ENCODE measurements around the gene LRRC56. TPM values are rescaled to one million over a fixed set of nuclear protein-coding genes. Genes with fewer than 3 reads are reported as not detected.

Gene LRRC56
- total and polyA plus RNA-seq, 2 of the 13 experiments (the other 11 are each of a cell fraction or from before 2014, with no cell fraction given): 0.11 to 0.29 TPM

DNA sequence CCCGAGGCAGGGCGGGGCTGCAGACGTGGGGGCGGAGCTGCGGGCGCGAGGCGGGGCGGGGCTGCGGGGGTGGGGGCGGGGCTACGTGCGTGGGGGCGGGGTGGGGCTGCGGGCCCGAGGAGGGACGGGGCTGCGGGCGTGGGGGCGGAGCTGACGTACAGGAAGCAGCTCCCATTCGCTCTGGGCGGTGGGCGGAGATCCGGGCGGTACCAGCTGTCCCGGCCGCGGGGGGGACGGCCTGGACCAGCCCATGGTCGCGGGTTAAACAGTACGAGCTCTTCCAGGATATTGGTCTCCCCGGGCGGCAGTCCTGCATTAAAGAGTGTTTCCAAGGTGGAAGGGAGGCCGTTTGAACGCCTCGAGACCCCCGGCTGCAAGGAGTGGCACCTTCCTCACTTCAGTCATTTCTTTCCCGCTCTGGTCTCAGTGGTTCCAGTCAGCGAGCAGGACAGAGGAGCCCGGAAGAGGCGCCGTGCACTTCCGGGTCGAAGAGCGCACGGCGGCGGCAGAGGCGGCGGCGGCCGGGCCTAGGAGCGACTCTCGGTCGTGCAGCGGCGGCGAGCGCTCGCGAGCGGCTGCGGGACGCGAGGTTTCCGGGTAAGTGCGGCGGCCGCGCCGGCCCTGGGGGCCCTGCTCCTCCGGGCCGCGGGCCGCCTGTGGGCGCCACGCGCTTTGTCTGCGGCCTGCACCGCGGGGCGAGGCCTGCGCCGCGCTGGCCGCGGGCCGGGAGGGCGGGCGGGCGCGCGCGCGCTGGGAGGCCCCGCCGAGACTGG, 38.9 kb downstream of the LRRC56 start, which contains the start of gene PHRF1 (continued):
- TF ChIP-seq ZNF101 (CRISPR knock-in tag; IDR thresholded peaks at IDR 0.05; ENCODE audit: borderline replicate concordance, low read depth) (no peak), NFE2L1 (CRISPR knock-in tag; IDR thresholded peaks at IDR 0.05; ENCODE audit: borderline replicate concordance) (no peak), SIX4 (CRISPR knock-in tag; IDR thresholded peaks at IDR 0.05) (no peak), ZNF501 (CRISPR knock-in tag; IDR thresholded peaks at IDR 0.05) (no peak), ZNF407 (CRISPR knock-in tag; IDR thresholded peaks at IDR 0.05; ENCODE audit: not compliant biosample characterization) (no peak), ZNF234 (CRISPR knock-in tag; conservative IDR thresholded peaks at IDR 0.05) (no peak), PRMT3 (CRISPR knock-in tag; IDR thresholded peaks at IDR 0.05; ENCODE audit: borderline replicate concordance, low read depth) (no peak), PHF21A (CRISPR knock-in tag; IDR thresholded peaks at IDR 0.05) (no peak), GPN1 (CRISPR knock-in tag; IDR thresholded peaks at IDR 0.05; ENCODE audit: borderline replicate concordance) (no peak), TSC22D2 (CRISPR knock-in tag; IDR thresholded peaks at IDR 0.05; ENCODE audit: borderline replicate concordance) (0 out of 2 replicates have a peak, but pooled peaks have one; percentile 46), GATAD1 (CRISPR knock-in tag; IDR thresholded peaks at IDR 0.05) (peak; percentile 89), PPARG (CRISPR knock-in tag; conservative IDR thresholded peaks at IDR 0.05) (no peak), TRAFD1 (CRISPR knock-in tag; IDR thresholded peaks at IDR 0.05; ENCODE audit: borderline replicate concordance) (no peak), ZSCAN20 (CRISPR knock-in tag; IDR thresholded peaks at IDR 0.05; ENCODE audit: borderline replicate concordance) (no peak), CBFB (CRISPR knock-in tag; IDR thresholded peaks at IDR 0.05) (0 out of 2 replicates have a peak, but pooled peaks have one; percentile 60)
- TF ChIP-seq, protein P1, sequence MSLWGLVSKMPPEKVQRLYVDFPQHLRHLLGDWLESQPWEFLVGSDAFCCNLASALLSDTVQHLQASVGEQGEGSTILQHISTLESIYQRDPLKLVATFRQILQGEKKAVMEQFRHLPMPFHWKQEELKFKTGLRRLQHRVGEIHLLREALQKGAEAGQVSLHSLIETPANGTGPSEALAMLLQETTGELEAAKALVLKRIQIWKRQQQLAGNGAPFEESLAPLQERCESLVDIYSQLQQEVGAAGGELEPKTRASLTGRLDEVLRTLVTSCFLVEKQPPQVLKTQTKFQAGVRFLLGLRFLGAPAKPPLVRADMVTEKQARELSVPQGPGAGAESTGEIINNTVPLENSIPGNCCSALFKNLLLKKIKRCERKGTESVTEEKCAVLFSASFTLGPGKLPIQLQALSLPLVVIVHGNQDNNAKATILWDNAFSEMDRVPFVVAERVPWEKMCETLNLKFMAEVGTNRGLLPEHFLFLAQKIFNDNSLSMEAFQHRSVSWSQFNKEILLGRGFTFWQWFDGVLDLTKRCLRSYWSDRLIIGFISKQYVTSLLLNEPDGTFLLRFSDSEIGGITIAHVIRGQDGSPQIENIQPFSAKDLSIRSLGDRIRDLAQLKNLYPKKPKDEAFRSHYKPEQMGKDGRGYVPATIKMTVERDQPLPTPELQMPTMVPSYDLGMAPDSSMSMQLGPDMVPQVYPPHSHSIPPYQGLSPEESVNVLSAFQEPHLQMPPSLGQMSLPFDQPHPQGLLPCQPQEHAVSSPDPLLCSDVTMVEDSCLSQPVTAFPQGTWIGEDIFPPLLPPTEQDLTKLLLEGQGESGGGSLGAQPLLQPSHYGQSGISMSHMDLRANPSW (CRISPR knock-in tag; IDR thresholded peaks at IDR 0.05; ENCODE audit: borderline replicate concordance): no peak
